ENCODE results near the gene ZNF837.

ZNF837 gene

GRCh38 chr19:58362272-58362994, 18.4 kb downstream of the ZNF837 start, which contains the start of gene ZNF497:
ZNF497 (minus strand) TSS chr19:58362751; CDS start chr19:58357635, 5,116 bp downstream.
- Histone ChIP-seq H3K9me3 (ENCODE audit: insufficient read depth, low read depth, low read length) (no peaks in the 10 kb centered on the region), H3K9ac (ENCODE audit: low read length) (peak within 1 kb of the TSS; percentile 91), H3K36me3 (ENCODE audit: control insufficient read depth in 1 of 2, insufficient read depth in 2 of 2, low read length in 2 of 2) (peaks cover 0 to 1% of the 10 kb centered on the region in 2 experiments), H2BK5ac (ENCODE audit: low read depth, low read length, poor library complexity) (peak within 1 kb of the TSS; percentile 82), H3K14ac (ENCODE audit: low read length) (peak within 1 kb of the TSS; percentile 88), H4K12ac (ENCODE audit: low read depth, low read length) (peak within 1 kb of the TSS; percentile 82), H3K4me1 (ENCODE audit: control insufficient read depth in 1 of 2, insufficient read depth in 2 of 2, low read length in 2 of 2) (peaks cover 3 to 4% of the 10 kb centered on the region in 2 experiments), H3K27ac (ENCODE audit: low read depth, low read length) (peak within 1 kb of the TSS; percentile 91), H4K91ac (ENCODE audit: low read depth, low read length) (peak within 1 kb of the TSS; percentile 69), H3K4ac (ENCODE audit: low read depth, low read length) (peak within 1 kb of the TSS; percentile 56), H3K18ac (ENCODE audit: low read length) (peak within 1 kb of the TSS; percentile 71), H2AFZ (ENCODE audit: insufficient read depth, low read length, poor library complexity) (peak within 1 kb of the TSS; percentile 80), H3K79me1 (ENCODE audit: low read length) (peaks cover 12% of the 10 kb centered on the region), H4K8ac (ENCODE audit: low read depth, low read length) (peak within 1 kb of the TSS; percentile 91), H2BK12ac (ENCODE audit: low read length) (no peak within 1 kb of the TSS), H3K79me2 (ENCODE audit: control insufficient read depth, insufficient read depth, low read length, poor library complexity) (peaks cover 4% of the 10 kb centered on the region), H3K27me3 (ENCODE audit: insufficient read depth, low read length) (no peaks in the 10 kb centered on the region), H2BK120ac (ENCODE audit: insufficient read depth, low read length, poor library complexity) (peak within 1 kb of the TSS; percentile 49), H3K4me2 (ENCODE audit: low read length) (peak within 1 kb of the TSS; percentile 66), H3K4me3 (ENCODE audit: low read depth, low read length) (peak within 1 kb of the TSS; percentile 71), H2AK5ac (ENCODE audit: low read length) (peak within 1 kb of the TSS; percentile 6), H3K23ac (ENCODE audit: low read length) (no peak within 1 kb of the TSS)
- peak; percentile 100 for DNase-seq
- WGBS (ENCODE audit: extremely low coverage, insufficient coverage, insufficient read length) = no CpG with 5 or more reads among the region's 74 CpGs

GRCh38 chr19:58361900-58362271, 18.9 kb downstream of the ZNF837 start:
- peaks cover 12% of the 10 kb centered on the region for H3K79me1 ChIP-seq (ENCODE audit: low read length)
- H2BK12ac ChIP-seq (ENCODE audit: low read length) = no peak overlapping the region
- no peaks in the 10 kb centered on the region for H3K36me3 ChIP-seq (ENCODE audit: control insufficient read depth in 1 of 2, insufficient read depth in 2 of 2, low read length in 2 of 2)
- peak overlapping the region; percentile 56 for H3K4ac ChIP-seq (ENCODE audit: low read depth, low read length)
- peak overlapping the region; percentile 6 for H2AK5ac ChIP-seq (ENCODE audit: low read length)
- H2BK5ac ChIP-seq (ENCODE audit: low read depth, low read length, poor library complexity) = peak overlapping the region; percentile 73
- peak overlapping the region; percentile 13 for H3K18ac ChIP-seq (ENCODE audit: low read length)
- peak overlapping the region; percentile 81 for H4K8ac ChIP-seq (ENCODE audit: low read depth, low read length)
- H3K9ac ChIP-seq (ENCODE audit: low read length) = peak overlapping the region; percentile 91
- H3K4me3 ChIP-seq (ENCODE audit: low read depth, low read length) = peak overlapping the region; percentile 71
- no peaks in the 10 kb centered on the region for H3K27me3 ChIP-seq (ENCODE audit: insufficient read depth, low read length)
- no peaks in the 10 kb centered on the region for H3K9me3 ChIP-seq (ENCODE audit: insufficient read depth, low read depth, low read length)
- peak in 1 of 2 donors; percentile 33 for DNase-seq
- H3K79me2 ChIP-seq (ENCODE audit: control insufficient read depth, insufficient read depth, low read length, poor library complexity) = peaks cover 4% of the 10 kb centered on the region
- no peak overlapping the region for H3K23ac ChIP-seq (ENCODE audit: low read length)
- WGBS (ENCODE audit: extremely low coverage, insufficient coverage, insufficient read length) = no CpG with 5 or more reads among the region's 28 CpGs
- peaks cover 3 to 4% of the 10 kb centered on the region in 2 experiments for H3K4me1 ChIP-seq (ENCODE audit: control insufficient read depth in 1 of 2, insufficient read depth in 2 of 2, low read length in 2 of 2)
- H4K91ac ChIP-seq (ENCODE audit: low read depth, low read length) = peak overlapping the region; percentile 49
- H2BK120ac ChIP-seq (ENCODE audit: insufficient read depth, low read length, poor library complexity) = peak overlapping the region; percentile 1
- H4K12ac ChIP-seq (ENCODE audit: low read depth, low read length) = peak overlapping the region; percentile 67
- peak overlapping the region; percentile 59 for H2AFZ ChIP-seq (ENCODE audit: insufficient read depth, low read length, poor library complexity)
- H3K4me2 ChIP-seq (ENCODE audit: low read length) = peak overlapping the region; percentile 66
- peak overlapping the region; percentile 63 for H3K14ac ChIP-seq (ENCODE audit: low read length)
- peak overlapping the region; percentile 91 for H3K27ac ChIP-seq (ENCODE audit: low read depth, low read length)

GRCh38 chr19:58357481-58358145, 23.2 kb downstream of the ZNF837 start:
- Histone ChIP-seq H3K79me1 (ENCODE audit: low read length) (peaks cover 10% of the 10 kb centered on the region), H3K9ac (ENCODE audit: low read length) (no peak overlapping the region), H2BK120ac (ENCODE audit: insufficient read depth, low read length, poor library complexity) (no peak overlapping the region), H3K9me3 (ENCODE audit: insufficient read depth, low read depth, low read length) (peaks cover 2% of the 10 kb centered on the region), H3K18ac (ENCODE audit: low read length) (no peak overlapping the region), H3K27ac (ENCODE audit: low read depth, low read length) (no peak overlapping the region), H2AK5ac (ENCODE audit: low read length) (no peak overlapping the region), H3K14ac (ENCODE audit: low read length) (no peak overlapping the region), H3K27me3 (ENCODE audit: insufficient read depth, low read length) (no peaks in the 10 kb centered on the region), H3K36me3 (ENCODE audit: control insufficient read depth in 1 of 2, insufficient read depth in 2 of 2, low read length in 2 of 2) (no peaks in the 10 kb centered on the region), H2BK12ac (ENCODE audit: low read length) (no peak overlapping the region), H2BK5ac (ENCODE audit: low read depth, low read length, poor library complexity) (no peak overlapping the region), H2AFZ (ENCODE audit: insufficient read depth, low read length, poor library complexity) (no peak overlapping the region), H3K79me2 (ENCODE audit: control insufficient read depth, insufficient read depth, low read length, poor library complexity) (peaks cover 4% of the 10 kb centered on the region), H4K8ac (ENCODE audit: low read depth, low read length) (no peak overlapping the region), H3K4ac (ENCODE audit: low read depth, low read length) (no peak overlapping the region), H3K4me3 (ENCODE audit: low read depth, low read length) (peak overlapping the region; percentile 8), H3K4me1 (ENCODE audit: control insufficient read depth in 1 of 2, insufficient read depth in 2 of 2, low read length in 2 of 2) (peaks cover 3% of the 10 kb centered on the region in 2 experiments), H3K4me2 (ENCODE audit: low read length) (no peak overlapping the region), H3K23ac (ENCODE audit: low read length) (no peak overlapping the region), H4K12ac (ENCODE audit: low read depth, low read length) (no peak overlapping the region), H4K91ac (ENCODE audit: low read depth, low read length) (no peak overlapping the region)
- DNase-seq = no peak
- no CpG with 5 or more reads among the region's 19 CpGs for WGBS (ENCODE audit: extremely low coverage, insufficient coverage, insufficient read length)

GRCh38 chr19:58356766-58357480, 23.9 kb downstream of the ZNF837 start:
- H3K4me2 ChIP-seq (ENCODE audit: low read length) = no peak overlapping the region
- H3K9ac ChIP-seq (ENCODE audit: low read length) = no peak overlapping the region
- H2AK5ac ChIP-seq (ENCODE audit: low read length) = no peak overlapping the region
- H3K27ac ChIP-seq (ENCODE audit: low read depth, low read length) = no peak overlapping the region
- H3K4me1 ChIP-seq (ENCODE audit: control insufficient read depth in 1 of 2, insufficient read depth in 2 of 2, low read length in 2 of 2) = peaks cover 3% of the 10 kb centered on the region in 2 experiments
- no peak for DNase-seq
- no peak overlapping the region for H3K4me3 ChIP-seq (ENCODE audit: low read depth, low read length)
- no peak overlapping the region for H3K23ac ChIP-seq (ENCODE audit: low read length)
- no CpG with 5 or more reads among the region's 75 CpGs for WGBS (ENCODE audit: extremely low coverage, insufficient coverage, insufficient read length)
- H3K9me3 ChIP-seq (ENCODE audit: insufficient read depth, low read depth, low read length) = peaks cover 2% of the 10 kb centered on the region
- no peaks in the 10 kb centered on the region for H3K27me3 ChIP-seq (ENCODE audit: insufficient read depth, low read length)
- H2BK12ac ChIP-seq (ENCODE audit: low read length) = no peak overlapping the region
- H4K8ac ChIP-seq (ENCODE audit: low read depth, low read length) = no peak overlapping the region
- peaks cover under 1% of the 10 kb centered on the region for H3K79me2 ChIP-seq (ENCODE audit: control insufficient read depth, insufficient read depth, low read length, poor library complexity)
- no peak overlapping the region for H3K4ac ChIP-seq (ENCODE audit: low read depth, low read length)
- no peak overlapping the region for H4K91ac ChIP-seq (ENCODE audit: low read depth, low read length)
- peaks cover 3% of the 10 kb centered on the region for H3K79me1 ChIP-seq (ENCODE audit: low read length)
- H3K14ac ChIP-seq (ENCODE audit: low read length) = no peak overlapping the region
- H4K12ac ChIP-seq (ENCODE audit: low read depth, low read length) = no peak overlapping the region
- no peaks in the 10 kb centered on the region for H3K36me3 ChIP-seq (ENCODE audit: control insufficient read depth in 1 of 2, insufficient read depth in 2 of 2, low read length in 2 of 2)
- H2AFZ ChIP-seq (ENCODE audit: insufficient read depth, low read length, poor library complexity) = no peak overlapping the region
- H2BK120ac ChIP-seq (ENCODE audit: insufficient read depth, low read length, poor library complexity) = no peak overlapping the region
- no peak overlapping the region for H3K18ac ChIP-seq (ENCODE audit: low read length)
- no peak overlapping the region for H2BK5ac ChIP-seq (ENCODE audit: low read depth, low read length, poor library complexity)
